ENCODE measurements around the gene SCYGR3.

GRCh38 chr2:227597998-227598397, 16.6 kb downstream of the SCYGR3 start:
- no peak for TF ChIP-seq EZH2 (IDR thresholded peaks at IDR 0.05)
- no peak for TF ChIP-seq POLR2AphosphoS5 (IDR thresholded peaks at IDR 0.05; ENCODE audit: borderline replicate concordance, low read depth, low read length)
